B cell (primary cell): Measurements from ENCODE around the gene ZNF280C. TPM values are rescaled to one million over a fixed set of nuclear protein-coding genes. Genes with fewer than 3 reads are reported as not detected.

Experiments used
- ATAC-seq: fragments of 200-7000 bp; cut with Tn5 transposase; one replicate; pipeline ENCODE4 v1.10.0; 2021; ENCODE audit warnings: low read depth, mild to moderate bottlenecking, moderate number of reproducible peaks, moderate library complexity
- CTCF ChIA-PET: fragments of 350-600 bp; sonication (Branson Sonifier 250); formaldehyde crosslinking; loops from one replicate; lab custom pipeline; 2021; ENCODE audit warnings: antibody characterized with exemption, inconsistent platforms; lab: Charles Lee
- POLR2A ChIA-PET: fragments of 350-600 bp; sonication (Branson Sonifier 250); formaldehyde crosslinking; loops from one replicate; lab custom pipeline; 2021; ENCODE audit warnings: antibody characterized with exemption; lab: Charles Lee
- DNase-seq: peaks from one replicate; pipeline ENCODE4 v3.0.0; 2013
- H2AFZ ChIP-seq: 2 replicates; pipeline ENCODE4 v1.6.1; 2012; ENCODE audit warnings: mild to moderate bottlenecking, low read depth, low read length; ENCODE audit not compliant: insufficient read depth, poor library complexity, severe bottlenecking
- H3K27ac ChIP-seq, 2 donors: 1 replicate in 1 of 2; 2 replicates in 1 of 2; pipeline ENCODE4 v1.5.1; 2012 to 2013; ENCODE audit warnings: low read length in 2 of 2, mild to moderate bottlenecking in 2 of 2, moderate library complexity in 1 of 2
- H3K27me3 ChIP-seq, 4 experiments: fragments of 200-600 bp in 1 of 4; sonication (generic) in 1 of 4; replicated peaks in 1 of 4; 1 replicate in 2 of 4; 2 replicates in 2 of 4; pipeline versions ENCODE4 v1.6.1 to v1.7.0; 2013 to 2016; ENCODE audit warnings: low read length in 3 of 4, mild to moderate bottlenecking in 2 of 4, mixed read lengths in 1 of 4, moderate library complexity in 1 of 4; ENCODE audit not compliant: insufficient read depth in 4 of 4, control insufficient read depth in 3 of 4; ENCODE audit errors: control extremely low read depth in 1 of 4
- H3K36me3 ChIP-seq, 2 experiments: replicated peaks in 1 of 2; 1 replicate in 1 of 2; 2 replicates in 1 of 2; pipeline versions ENCODE4 v1.6.1 to v1.7.1; 2013; ENCODE audit warnings: low read length in 1 of 2; ENCODE audit not compliant: insufficient read depth in 2 of 2, control insufficient read depth in 1 of 2; ENCODE audit errors: control extremely low read depth in 1 of 2, extremely low read depth in 1 of 2
- H3K4me1 ChIP-seq, 2 donors: fragments of 200-600 bp in 1 of 2; sonication (generic) in 1 of 2; 1 replicate in 1 of 2; 2 replicates in 1 of 2; pipeline versions ENCODE4 v1.5.1 to v1.6.1; 2013 to 2017; ENCODE audit warnings: low read length in 2 of 2; ENCODE audit not compliant: control insufficient read depth in 2 of 2, insufficient read depth in 2 of 2
- H3K4me2 ChIP-seq: replicated peaks from 2 replicates; pipeline ENCODE3; 2012; ENCODE audit warnings: mild to moderate bottlenecking, low read depth, low read length; ENCODE audit not compliant: poor library complexity, severe bottlenecking
- H3K4me3 ChIP-seq, 5 experiments: fragments of 200-600 bp in 1 of 5; sonication (generic) in 1 of 5; 1 replicate in 3 of 5; 2 replicates in 2 of 5; pipeline versions ENCODE4 v1.5.1 to v1.7.0; 2011 to 2016; ENCODE audit warnings: low read length in 4 of 5, mild to moderate bottlenecking in 4 of 5, low read depth in 2 of 5, control low read depth in 1 of 5, moderate library complexity in 1 of 5; ENCODE audit not compliant: insufficient read depth in 1 of 5; ENCODE audit errors: control extremely low read depth in 1 of 5, extremely low read depth in 1 of 5
- H3K79me2 ChIP-seq: fragments of 200-600 bp; sonication (generic); one replicate; pipeline ENCODE4 v1.6.0; 2016; ENCODE audit warnings: low read length; ENCODE audit not compliant: control insufficient read depth, insufficient read depth
- H3K9ac ChIP-seq: fragments of 200-600 bp; sonication (generic); 2 replicates; pipeline ENCODE4 v1.6.1; 2017; ENCODE audit warnings: mild to moderate bottlenecking, low read length, moderate library complexity
- H3K9me3 ChIP-seq, 3 donors: one replicate each; pipeline versions ENCODE4 v1.6.1 to v1.7.1; 2013; ENCODE audit warnings: low read length in 2 of 3; ENCODE audit not compliant: control insufficient read depth in 2 of 3, insufficient read depth in 1 of 3; ENCODE audit errors: control extremely low read depth in 1 of 3
- H4K20me1 ChIP-seq: 2 replicates; pipeline ENCODE4 v1.6.0; 2012; ENCODE audit warnings: mild to moderate bottlenecking, low read length; ENCODE audit not compliant: insufficient read depth, control insufficient read depth, poor library complexity, severe bottlenecking
- H3K27ac Mint-ChIP-seq: one replicate; pipeline ENCODE4 v1.8.0; 2021; ENCODE audit warnings: mixed read lengths
- H3K27me3 Mint-ChIP-seq: one replicate; pipeline ENCODE4 v1.8.0; 2021; ENCODE audit warnings: mixed read lengths
- H3K4me1 Mint-ChIP-seq: one replicate; pipeline ENCODE4 v1.8.0; 2021; ENCODE audit warnings: mixed read lengths
- H3K4me3 Mint-ChIP-seq: one replicate; pipeline ENCODE4 v1.8.0; 2021; ENCODE audit warnings: mixed read lengths
- H3K9me3 Mint-ChIP-seq: one replicate; pipeline ENCODE4 v1.8.0; 2022; ENCODE audit warnings: mixed read lengths; ENCODE audit not compliant: insufficient read depth
- EZH2 ChIP-seq: IDR thresholded peaks from 2 replicates; pipeline ENCODE4 v1.6.1; 2012; ENCODE audit warnings: borderline replicate concordance, low read depth, mild to moderate bottlenecking, moderate library complexity, low read length; ENCODE audit not compliant: insufficient read depth, poor library complexity, severe bottlenecking
- WGBS: methylation state at CpG from one replicate; pipeline ENCODE4 v1.1.5; 2013; ENCODE audit warnings: missing lambda C conversion rate; ENCODE audit not compliant: insufficient coverage; 5-methylcytosine and 5-hydroxymethylcytosine counted together
- intact Hi-C: fragments of 100-400 bp; cut with micrococcal nuclease; formaldehyde crosslinking; loops from one replicate; pipeline ENCODE4 v1.10.0; 2022
- polyA plus RNA-seq: library from polyadenylated mRNA; depleted of rRNA; stranded (reverse); fragments of >200 nt; gene quantifications from 2 replicates; pipeline ENCODE4 v1.2.3, GENCODE V29; 2012
- total RNA-seq, 2 donors: library from RNA; stranded (reverse); fragments of 120-200 nt in 1 of 2; gene quantifications; 1 replicate in 1 of 2; 2 replicates in 1 of 2; pipeline versions ENCODE4 v1.2.3 to v1.2.4, GENCODE V29; 2013 to 2022
- TF ChIP-seq, protein P1 (sequence below): fragments of 200-600 bp; IDR thresholded peaks from one replicate; pipeline ENCODE4 v1.8.0; 2022; ENCODE audit warnings: antibody characterized with exemption, mild to moderate bottlenecking

The ZNF280C gene
- total and polyA plus RNA-seq, 2 donors (not counting 1 experiment from before 2014, with no cell fraction given): 2.3 to 7.0 TPM

DNA sequence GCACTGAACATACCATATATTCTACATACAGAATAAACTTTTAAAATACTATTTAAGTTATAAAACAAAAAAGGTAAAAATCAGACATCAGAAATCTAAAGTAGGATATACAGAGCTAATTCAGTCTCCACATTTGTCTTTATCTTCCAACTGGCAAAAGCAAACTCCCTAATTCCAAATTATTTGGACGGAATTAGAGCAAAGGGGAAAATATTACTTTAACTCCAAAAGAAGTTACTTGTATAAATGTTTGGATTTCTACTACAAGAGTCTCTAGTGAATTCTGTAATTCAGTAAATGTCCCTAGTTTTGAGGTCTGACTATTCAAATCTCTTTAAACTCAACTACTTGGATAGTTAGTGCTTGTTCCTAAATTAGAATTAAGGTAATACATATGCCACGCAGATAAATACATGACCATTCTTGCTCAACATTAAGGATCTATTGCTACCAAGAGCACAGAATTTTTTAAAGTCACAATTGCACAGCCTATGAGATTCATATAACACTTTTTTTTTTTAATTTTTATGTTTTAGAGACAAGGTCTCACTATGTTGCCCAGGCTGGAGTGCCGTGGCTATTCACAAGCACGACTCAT is 7.3 kb downstream of the ZNF280C start:
- H3K36me3 ChIP-seq: no peaks in the 10 kb centered on the region
- no CpG with 5 or more reads among the region's 4 CpGs for WGBS
- H3K4me1 ChIP-seq: no peaks in the 10 kb centered on the region
- intact Hi-C loops: no loop called here
- Mint-ChIP-seq H3K4me1 (peaks cover 4% of the 10 kb centered on the region), H3K27me3 (no peaks in the 10 kb centered on the region), H3K4me3 (no peak overlapping the region), H3K27ac (no peak overlapping the region), H3K9me3 (no peaks in the 10 kb centered on the region)
- no peak for DNase-seq
- no peak overlapping the region for H3K4me2 ChIP-seq
- H4K20me1 ChIP-seq: no peaks in the 10 kb centered on the region
- CTCF ChIA-PET: no interaction called here
- no peaks in the 10 kb centered on the region for H3K27me3 ChIP-seq
- no peak for ATAC-seq
- no peaks in the 10 kb centered on the region for H3K9me3 ChIP-seq
- POLR2A ChIA-PET: no interaction called here
- H3K27ac ChIP-seq: no peak overlapping the region
- no peak overlapping the region for H3K9ac ChIP-seq
- H3K79me2 ChIP-seq: peaks cover 14% of the 10 kb centered on the region
- H2AFZ ChIP-seq: no peak overlapping the region
- TF ChIP-seq, protein P1, sequence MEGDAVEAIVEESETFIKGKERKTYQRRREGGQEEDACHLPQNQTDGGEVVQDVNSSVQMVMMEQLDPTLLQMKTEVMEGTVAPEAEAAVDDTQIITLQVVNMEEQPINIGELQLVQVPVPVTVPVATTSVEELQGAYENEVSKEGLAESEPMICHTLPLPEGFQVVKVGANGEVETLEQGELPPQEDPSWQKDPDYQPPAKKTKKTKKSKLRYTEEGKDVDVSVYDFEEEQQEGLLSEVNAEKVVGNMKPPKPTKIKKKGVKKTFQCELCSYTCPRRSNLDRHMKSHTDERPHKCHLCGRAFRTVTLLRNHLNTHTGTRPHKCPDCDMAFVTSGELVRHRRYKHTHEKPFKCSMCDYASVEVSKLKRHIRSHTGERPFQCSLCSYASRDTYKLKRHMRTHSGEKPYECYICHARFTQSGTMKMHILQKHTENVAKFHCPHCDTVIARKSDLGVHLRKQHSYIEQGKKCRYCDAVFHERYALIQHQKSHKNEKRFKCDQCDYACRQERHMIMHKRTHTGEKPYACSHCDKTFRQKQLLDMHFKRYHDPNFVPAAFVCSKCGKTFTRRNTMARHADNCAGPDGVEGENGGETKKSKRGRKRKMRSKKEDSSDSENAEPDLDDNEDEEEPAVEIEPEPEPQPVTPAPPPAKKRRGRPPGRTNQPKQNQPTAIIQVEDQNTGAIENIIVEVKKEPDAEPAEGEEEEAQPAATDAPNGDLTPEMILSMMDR: no peak
- no peak for TF ChIP-seq EZH2
- H3K4me3 ChIP-seq: no peak overlapping the region

DNA sequence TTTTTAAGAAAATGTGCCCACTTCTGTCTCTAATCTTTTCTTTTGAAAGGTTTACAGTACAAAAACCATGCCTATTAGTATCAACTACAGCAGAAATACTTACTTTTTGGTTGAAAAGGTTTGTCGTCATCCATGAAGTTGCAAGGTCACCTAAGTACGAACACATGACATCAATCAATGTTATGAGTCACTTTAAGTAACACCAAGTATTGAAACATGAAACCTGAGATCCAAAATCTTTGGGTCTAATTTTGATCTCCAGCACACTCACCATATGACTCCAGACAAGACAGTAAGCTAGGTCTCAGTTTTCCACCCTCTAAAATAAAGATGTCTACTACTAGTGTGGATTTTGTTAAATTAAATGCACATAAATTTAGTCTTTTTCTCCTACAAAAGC is 8.4 kb downstream of the ZNF280C start:
- H3K9me3 ChIP-seq: no peaks in the 10 kb centered on the region
- no peaks in the 10 kb centered on the region for H3K27me3 ChIP-seq
- H3K4me2 ChIP-seq: no peak overlapping the region
- no peaks in the 10 kb centered on the region for H3K4me1 Mint-ChIP-seq
- no peaks in the 10 kb centered on the region for H3K36me3 ChIP-seq
- CTCF ChIA-PET: no interaction called here
- no peak overlapping the region for H3K27ac Mint-ChIP-seq
- POLR2A ChIA-PET: no interaction called here
- TF ChIP-seq, protein P1: no peak
- no peak for TF ChIP-seq EZH2
- WGBS: no CpG with 5 or more reads among the region's 2 CpGs
- no peaks in the 10 kb centered on the region for H4K20me1 ChIP-seq
- no peak for ATAC-seq
- H2AFZ ChIP-seq: no peak overlapping the region
- intact Hi-C loops: no loop called here
- no peak overlapping the region for H3K27ac ChIP-seq
- no peak overlapping the region for H3K4me3 ChIP-seq
- peaks cover 14% of the 10 kb centered on the region for H3K79me2 ChIP-seq
- DNase-seq: no peak
- no peak overlapping the region for H3K4me3 Mint-ChIP-seq
- H3K4me1 ChIP-seq: no peaks in the 10 kb centered on the region
- no peak overlapping the region for H3K9ac ChIP-seq
- H3K27me3 Mint-ChIP-seq: no peaks in the 10 kb centered on the region
- H3K9me3 Mint-ChIP-seq: no peaks in the 10 kb centered on the region
